C4-2B (cell line): ENCODE data around the gene MAGI2.

Experiments
- H3K27ac ChIP-seq: fragments of 450-650 bp; 2 replicates; pipeline ENCODE4 v1.5.1; 2017
- CTCF ChIP-seq: fragments of 450-650 bp; conservative IDR thresholded peaks from 2 replicates; pipeline ENCODE4 v1.5.1; 2017; ENCODE audit warnings: mild to moderate bottlenecking
- ZFX ChIP-seq: fragments of 450-650 bp; IDR thresholded peaks from 2 replicates; pipeline ENCODE4 v1.6.1; 2017

Gene MAGI2

GRCh38 chr7:79352323-79352722 lies 101.1 kb downstream of the MAGI2 start:
- H3K27ac ChIP-seq, result no peak overlapping the region
- TF ChIP-seq CTCF (no peak), ZFX (no peak)

- TF ChIP-seq ZFX (no peak), CTCF (no peak)
- H3K27ac ChIP-seq, result no peak overlapping the region
These were observed 106.1 kb downstream of the MAGI2 start for GRCh38 chr7:79347351-79347750.

GRCh38 chr7:79341902-79342301 lies 111.6 kb downstream of the MAGI2 start:
- TF ChIP-seq ZFX (no peak), CTCF (no peak; the same call in 1 of the 2 replicates)
- no peak overlapping the region for H3K27ac ChIP-seq

GRCh38 chr7:79340212-79340611 lies 113.3 kb downstream of the MAGI2 start:
- TF ChIP-seq CTCF, result no peak
- no peak for TF ChIP-seq ZFX
- no peak overlapping the region for H3K27ac ChIP-seq

GRCh38 chr7:79339208-79339925 lies 114.1 kb downstream of the MAGI2 start:
- H3K27ac ChIP-seq, result no peak overlapping the region
- TF ChIP-seq CTCF (no peak), ZFX (no peak)

- TF ChIP-seq CTCF (no peak), ZFX (no peak)
- H3K27ac ChIP-seq, result no peak overlapping the region
These were observed 115.8 kb downstream of the MAGI2 start for GRCh38 chr7:79337717-79338116.

GRCh38 chr7:79334841-79335240 lies 118.6 kb downstream of the MAGI2 start:
- TF ChIP-seq ZFX, result no peak
- TF ChIP-seq CTCF, result no peak
- no peak overlapping the region for H3K27ac ChIP-seq
